Tibial artery (tissue), 4 donors: ENCODE measurements around the gene ARV1.
"Not testable (repeated sequence)": the region's sequence is repeated elsewhere in the genome, so short reads cannot be mapped to it uniquely, and the experiment has no call there.

Experiments
- DNase-seq, 2 donors: peaks; one replicate each; pipeline ENCODE4 v3.0.0-alpha.2; 2019
- H3K27ac ChIP-seq, 2 donors: fragments of 200-600 bp; sonication (generic) in 1 of 2; 1 replicate in 1 of 2; 2 replicates in 1 of 2; pipeline ENCODE4 v1.5.1; 2018 to 2019; ENCODE audit warnings: mild to moderate bottlenecking in 1 of 2
- H3K27me3 ChIP-seq, 2 donors: fragments of 200-600 bp; sonication (generic) in 1 of 2; one replicate each; pipeline versions ENCODE4 v1.5.1 to v1.6.0; 2016 to 2019
- H3K36me3 ChIP-seq, 3 donors: fragments of 200-600 bp; sonication (generic) in 2 of 3; one replicate each; pipeline ENCODE4 v1.5.1; 2016 to 2019; ENCODE audit warnings: mild to moderate bottlenecking in 2 of 3
- H3K4me1 ChIP-seq, 4 donors: fragments of 200-600 bp; sonication (generic) in 2 of 4; 1 replicate in 3 of 4; 2 replicates in 1 of 4; pipeline ENCODE4 v1.5.1; 2016 to 2019
- H3K4me3 ChIP-seq, 2 donors: fragments of 200-600 bp; sonication (generic) in 1 of 2; 1 replicate in 1 of 2; 2 replicates in 1 of 2; pipeline ENCODE4 v1.5.1; 2018 to 2019; ENCODE audit warnings: mild to moderate bottlenecking in 2 of 2
- H3K9me3 ChIP-seq, 3 donors: fragments of 200-600 bp; sonication (generic) in 1 of 3; one replicate each; pipeline ENCODE4 v1.5.1; 2016 to 2019
- CTCF ChIP-seq, 2 experiments: fragments of 200-600 bp in 1 of 2; fragments of 450-650 bp in 1 of 2; IDR thresholded peaks; one replicate each; pipeline ENCODE4 v1.5.1; 2017 to 2019; ENCODE audit warnings: antibody characterized with exemption in 2 of 2, mild to moderate bottlenecking in 1 of 2, moderate library complexity in 1 of 2
- intact Hi-C: fragments of 100-400 bp; cut with DNase I; formaldehyde crosslinking; loops from one replicate; pipeline ENCODE4 v1.15.0; 2023; ENCODE audit warnings: low total_unique reads

ARV1 gene

GRCh38 chr1:230982696-230983095, 3.8 kb downstream of the ARV1 start:
- H3K4me3 ChIP-seq = no peak overlapping the region
- TF ChIP-seq CTCF (IDR thresholded peaks at IDR 0.05) = no peak
- H3K9me3 ChIP-seq = no peaks in the 10 kb centered on the region
- no peaks in the 10 kb centered on the region for H3K27me3 ChIP-seq
- no peak for DNase-seq
- peaks cover 5 to 14% (median 9%) of the 10 kb centered on the region in 4 donors for H3K4me1 ChIP-seq
- peaks cover 0 to 8% (median 0%) of the 10 kb centered on the region in 3 donors for H3K36me3 ChIP-seq
- H3K27ac ChIP-seq = no peak overlapping the region
- intact Hi-C loops = no loop called here

GRCh38 chr1:230983811-230984210, 4.9 kb downstream of the ARV1 start:
- TF ChIP-seq CTCF (IDR thresholded peaks at IDR 0.05) = no peak
- Histone ChIP-seq H3K27me3 (no peaks in the 10 kb centered on the region), H3K36me3 (peaks cover 0 to 8% (median 0%) of the 10 kb centered on the region in 3 donors), H3K27ac (no peak overlapping the region), H3K9me3 (no peaks in the 10 kb centered on the region), H3K4me3 (no peak overlapping the region), H3K4me1 (peaks cover 3 to 10% (median 5%) of the 10 kb centered on the region in 4 donors)
- no peak for DNase-seq
- intact Hi-C loops = no loop called here

GRCh38 chr1:230984622-230985515, 6.0 kb downstream of the ARV1 start:
- H3K4me3 ChIP-seq, H3K27ac ChIP-seq, H3K27me3 ChIP-seq, H3K4me1 ChIP-seq, H3K36me3 ChIP-seq, intact Hi-C loops, DNase-seq, H3K9me3 ChIP-seq: not testable (repeated sequence)

DNA sequence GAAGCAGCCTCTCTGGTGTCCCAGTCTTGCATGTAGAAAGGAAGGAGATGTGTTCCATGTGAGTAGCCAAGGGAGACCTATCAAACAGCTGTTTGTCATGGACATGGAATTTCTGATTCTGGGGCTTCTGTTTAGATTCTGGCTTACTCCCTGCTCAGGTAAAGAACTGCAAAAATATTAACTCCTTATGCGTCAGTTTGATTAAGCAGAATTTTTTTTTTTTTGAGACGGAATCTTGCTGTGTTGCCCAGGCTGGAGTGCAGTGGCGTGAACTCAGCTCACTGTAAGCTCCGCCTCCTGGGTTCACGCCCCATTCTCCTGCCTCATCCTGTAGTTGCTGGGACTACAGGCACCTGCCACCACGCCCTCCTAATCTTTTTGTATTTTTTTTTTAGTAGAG, 6.8 kb downstream of the ARV1 start:
- no peaks in the 10 kb centered on the region for H3K27me3 ChIP-seq
- TF ChIP-seq CTCF (IDR thresholded peaks at IDR 0.05) = no peak
- H3K36me3 ChIP-seq = peaks cover 0 to 12% (median 3%) of the 10 kb centered on the region in 3 donors
- intact Hi-C loops = no loop called here
- no peak for DNase-seq
- no peaks in the 10 kb centered on the region for H3K4me1 ChIP-seq
- H3K27ac ChIP-seq = no peak overlapping the region
- H3K9me3 ChIP-seq = no peaks in the 10 kb centered on the region
- no peak overlapping the region for H3K4me3 ChIP-seq

GRCh38 chr1:230986976-230987375, 8.1 kb downstream of the ARV1 start:
- Histone ChIP-seq H3K4me1 (no peaks in the 10 kb centered on the region), H3K36me3 (peaks cover 3 to 24% (median 10%) of the 10 kb centered on the region in 3 donors), H3K4me3 (no peak overlapping the region), H3K27me3 (no peaks in the 10 kb centered on the region), H3K27ac (no peak overlapping the region), H3K9me3 (no peaks in the 10 kb centered on the region)
- TF ChIP-seq CTCF (IDR thresholded peaks at IDR 0.05) = no peak
- intact Hi-C loops = no loop called here
- DNase-seq = no peak

- Histone ChIP-seq H3K4me1 (no peaks in the 10 kb centered on the region), H3K36me3 (peaks cover 7 to 26% (median 13%) of the 10 kb centered on the region in 3 donors), H3K27me3 (no peaks in the 10 kb centered on the region), H3K4me3 (no peak overlapping the region), H3K9me3 (no peaks in the 10 kb centered on the region), H3K27ac (no peak overlapping the region)
- intact Hi-C loops = no loop called here
- no peak for TF ChIP-seq CTCF (IDR thresholded peaks at IDR 0.05)
- no peak for DNase-seq
These were observed 8.6 kb downstream of the ARV1 start for GRCh38 chr1:230987448-230987847.
